22Rv1 (cell line): ENCODE data around the gene LRSAM1.

ENCODE experiments used
- CTCF ChIP-seq: fragments of 450-650 bp; IDR thresholded peaks from 2 replicates; pipeline ENCODE4 v1.5.1; 2017; ENCODE audit warnings: mild to moderate bottlenecking
- ZFX ChIP-seq: fragments of 450-650 bp; IDR thresholded peaks from 2 replicates; pipeline ENCODE4 v1.6.1; 2017; ENCODE audit warnings: antibody characterized with exemption, borderline replicate concordance

GRCh38 chr9:127509955-127510299 lies 58.6 kb downstream of the LRSAM1 start:
- TF ChIP-seq CTCF (no peak), ZFX (no peak)
